Ovary (tissue), 3 donors: ENCODE data around the gene POGK.

Experiments used
- CTCF ChIP-seq, 3 donors: fragments of 450-650 bp in 2 of 3; fragments of 200-600 bp in 1 of 3; IDR thresholded peaks; one replicate each; pipeline versions ENCODE4 v1.5.1 to v1.8.0; 2016 to 2022; ENCODE audit warnings: antibody characterized with exemption in 3 of 3, mild to moderate bottlenecking in 1 of 3
- EP300 ChIP-seq: sonication (generic); formaldehyde crosslinking; IDR thresholded peaks from one replicate; pipeline ENCODE4 v1.6.1; 2017; ENCODE audit warnings: antibody characterized with exemption
- POLR2A ChIP-seq: fragments of 450-650 bp; IDR thresholded peaks from one replicate; pipeline ENCODE4 v1.6.1; 2017; ENCODE audit warnings: antibody characterized with exemption, mild to moderate bottlenecking, moderate library complexity
- donor health status: DM: no; HTN: no; CAD: no.

DNA sequence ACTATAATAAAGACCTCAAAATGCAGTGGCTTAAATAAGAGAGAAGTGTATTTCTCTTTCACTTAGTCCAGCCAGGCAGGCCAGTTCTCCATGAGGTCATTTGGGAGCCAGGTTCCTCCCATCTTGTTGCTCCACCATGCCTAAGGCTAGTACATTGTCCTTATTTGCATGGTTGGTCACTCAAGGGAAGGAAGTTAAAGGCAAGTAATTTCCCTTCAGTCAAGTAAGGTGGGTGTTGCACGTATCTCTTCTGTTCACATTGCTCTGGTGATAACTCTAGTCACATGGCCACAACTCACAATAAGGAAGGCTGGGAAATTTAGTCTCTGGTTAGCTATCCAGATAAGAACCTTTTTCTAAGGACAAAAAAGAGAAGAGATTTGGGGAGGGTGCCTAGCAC is 64.0 kb downstream of the POGK start:
- no peak for TF ChIP-seq CTCF (IDR thresholded peaks at IDR 0.05)
- TF ChIP-seq POLR2A, result no peak
- TF ChIP-seq EP300, result no peak
